ENCODE measurements around the gene ILK.

ILK gene

DNA sequence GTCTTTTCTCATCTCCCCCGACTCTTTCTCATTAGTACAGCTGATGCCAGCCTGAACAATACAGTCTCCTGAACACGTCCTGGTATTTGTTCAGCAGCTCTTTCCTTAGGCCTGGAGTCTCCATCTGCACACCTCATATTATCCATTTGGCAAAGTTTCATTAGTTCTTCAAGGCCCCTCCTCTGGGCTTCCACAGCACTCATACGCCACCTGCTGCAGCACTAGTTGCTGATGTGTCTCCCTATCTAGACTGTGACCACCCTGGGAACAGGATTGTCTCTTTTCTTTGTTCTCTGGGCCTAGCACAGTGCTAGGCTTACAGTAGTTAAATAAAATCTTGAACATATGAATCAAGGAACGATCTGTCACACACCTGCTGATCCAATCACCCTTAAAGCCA, 34.9 kb downstream of the ILK start:
- no peak for FAIRE-seq

DNA sequence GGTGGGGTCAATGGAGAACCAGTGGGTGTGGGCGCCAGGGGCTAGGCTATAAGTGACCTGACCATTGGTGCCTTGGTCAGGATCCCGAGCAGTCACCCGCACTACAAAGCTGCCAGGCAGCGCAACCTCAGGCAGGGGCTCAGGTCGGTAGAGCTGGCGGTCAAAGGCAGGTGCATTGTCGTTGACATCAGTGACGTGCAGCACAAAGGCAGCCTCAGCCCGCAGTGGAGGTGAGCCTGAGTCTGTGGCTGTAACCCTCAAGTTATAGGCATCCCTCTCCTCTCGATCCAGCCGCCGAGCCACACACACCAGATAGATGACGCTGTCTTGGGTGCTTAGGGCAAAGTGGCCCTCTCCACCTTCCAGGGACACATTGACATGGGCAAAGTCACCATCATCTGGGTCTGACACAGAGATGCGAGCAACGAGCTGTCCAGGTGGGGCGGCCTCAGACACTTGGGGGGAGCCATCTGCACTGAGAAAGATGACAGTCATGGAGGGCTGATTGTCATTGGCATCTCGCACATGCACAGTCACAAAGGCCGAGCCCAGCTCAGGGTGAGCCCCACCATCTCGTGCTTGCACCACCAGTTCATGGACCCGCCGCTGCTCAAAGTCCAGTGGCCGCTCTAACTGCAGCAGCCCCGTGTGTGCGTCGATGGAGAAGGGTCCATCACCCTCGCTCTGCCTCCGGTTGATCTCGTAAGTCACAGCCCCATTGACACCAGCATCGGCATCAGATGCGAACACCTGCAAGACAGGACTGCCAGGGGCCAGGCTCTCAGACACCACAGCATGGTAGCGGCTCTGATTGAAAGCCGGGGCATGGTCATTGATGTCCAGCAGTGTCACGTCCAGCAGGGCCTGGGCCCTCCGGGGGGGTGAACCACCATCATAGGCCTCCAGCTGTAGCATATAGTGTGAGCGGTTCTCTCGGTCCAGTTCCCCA, 36.7 kb downstream of the ILK start:
- FAIRE-seq: no peak

DNA sequence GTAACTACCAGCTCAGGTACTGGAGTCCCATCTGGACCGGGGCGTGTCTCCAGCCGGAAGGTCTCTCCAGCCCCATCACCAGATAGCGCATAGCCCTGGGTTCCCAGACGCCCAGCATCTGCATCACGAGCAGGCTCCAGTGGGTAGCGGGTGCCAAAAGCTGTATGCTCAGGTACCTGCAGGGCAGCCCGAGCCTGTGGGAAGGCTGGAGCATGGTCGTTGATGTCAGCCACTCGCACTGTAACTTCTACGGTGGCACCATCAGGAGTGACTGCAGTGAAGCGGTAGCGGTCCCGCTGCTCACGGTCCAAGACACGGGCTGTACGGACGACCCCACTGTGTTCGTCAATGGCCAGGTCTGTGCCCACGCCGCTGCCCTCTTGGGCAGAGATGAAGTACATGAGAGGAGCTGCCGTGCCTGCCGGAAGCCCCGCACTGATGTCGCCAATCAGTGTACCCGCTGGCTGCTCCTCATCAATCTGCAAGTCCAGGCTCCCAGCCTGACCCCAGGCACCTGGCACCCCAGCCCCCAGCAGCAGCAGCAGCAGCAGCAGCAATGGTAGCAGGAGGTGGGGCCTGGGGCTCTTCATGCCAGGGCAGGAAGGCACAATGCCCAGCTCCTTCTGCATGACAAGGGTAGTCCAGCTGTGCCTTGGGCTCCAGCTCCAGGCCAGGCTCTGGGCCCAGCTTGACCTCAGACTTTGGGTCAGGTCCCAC, 37.6 kb downstream of the ILK start:
- FAIRE-seq: no peak

DNA sequence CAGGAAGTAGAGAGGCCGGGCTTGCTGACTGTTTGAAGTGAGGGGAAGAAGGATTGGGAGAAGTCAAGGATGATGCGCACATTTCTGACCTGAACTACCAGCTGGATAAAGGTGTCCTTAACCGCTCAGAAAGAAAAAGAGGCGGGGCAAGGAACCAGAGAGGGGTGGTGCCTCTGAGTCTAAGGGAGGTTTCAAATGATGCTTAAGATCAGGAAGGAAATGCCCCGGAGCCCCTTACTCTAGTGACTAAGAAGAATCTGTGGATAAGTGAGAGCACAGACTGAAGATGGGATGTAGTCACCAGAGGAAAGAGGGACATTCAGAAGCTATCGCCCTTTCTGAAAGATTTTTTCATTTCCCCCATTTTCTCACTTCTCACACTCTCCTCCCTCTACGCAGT, 39.4 kb downstream of the ILK start:
- FAIRE-seq: no peak

DNA sequence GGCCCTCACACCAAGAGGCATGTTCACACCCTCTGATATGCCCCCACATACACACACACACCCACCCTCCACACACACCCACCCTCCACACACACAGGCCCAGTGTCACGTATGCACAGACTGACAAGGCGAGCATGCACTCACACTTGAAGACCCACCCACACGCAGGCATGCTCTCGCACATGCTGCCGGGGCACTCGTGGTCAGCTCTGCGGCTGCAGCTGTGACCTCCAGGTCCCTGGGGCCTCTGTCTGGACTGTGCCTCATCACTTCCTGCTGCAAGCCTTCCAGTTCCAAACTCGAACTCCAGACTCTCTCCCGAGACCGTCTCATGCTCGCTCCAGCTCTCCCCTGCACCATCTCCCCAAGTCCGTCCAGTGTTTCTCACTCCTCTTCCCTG, 42.5 kb downstream of the ILK start:
- FAIRE-seq: no peak

DNA sequence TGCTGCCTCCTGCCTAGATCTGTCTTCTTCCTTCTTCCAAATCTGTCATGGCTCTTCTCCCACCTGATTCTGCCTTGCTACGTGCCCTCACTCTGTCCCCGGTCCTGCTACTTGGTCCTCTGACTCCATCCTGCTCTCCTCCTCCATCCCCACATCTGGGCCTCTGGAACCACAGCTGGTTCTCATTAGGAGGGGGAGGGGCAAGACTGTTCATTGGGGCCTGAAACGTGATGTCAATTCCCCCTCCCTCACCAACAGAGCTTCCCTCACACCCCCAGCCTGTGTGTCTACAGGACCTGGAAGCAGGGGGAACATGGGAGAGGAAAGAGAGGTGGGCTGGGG, 43.0 kb downstream of the ILK start:
- no peak for FAIRE-seq

DNA sequence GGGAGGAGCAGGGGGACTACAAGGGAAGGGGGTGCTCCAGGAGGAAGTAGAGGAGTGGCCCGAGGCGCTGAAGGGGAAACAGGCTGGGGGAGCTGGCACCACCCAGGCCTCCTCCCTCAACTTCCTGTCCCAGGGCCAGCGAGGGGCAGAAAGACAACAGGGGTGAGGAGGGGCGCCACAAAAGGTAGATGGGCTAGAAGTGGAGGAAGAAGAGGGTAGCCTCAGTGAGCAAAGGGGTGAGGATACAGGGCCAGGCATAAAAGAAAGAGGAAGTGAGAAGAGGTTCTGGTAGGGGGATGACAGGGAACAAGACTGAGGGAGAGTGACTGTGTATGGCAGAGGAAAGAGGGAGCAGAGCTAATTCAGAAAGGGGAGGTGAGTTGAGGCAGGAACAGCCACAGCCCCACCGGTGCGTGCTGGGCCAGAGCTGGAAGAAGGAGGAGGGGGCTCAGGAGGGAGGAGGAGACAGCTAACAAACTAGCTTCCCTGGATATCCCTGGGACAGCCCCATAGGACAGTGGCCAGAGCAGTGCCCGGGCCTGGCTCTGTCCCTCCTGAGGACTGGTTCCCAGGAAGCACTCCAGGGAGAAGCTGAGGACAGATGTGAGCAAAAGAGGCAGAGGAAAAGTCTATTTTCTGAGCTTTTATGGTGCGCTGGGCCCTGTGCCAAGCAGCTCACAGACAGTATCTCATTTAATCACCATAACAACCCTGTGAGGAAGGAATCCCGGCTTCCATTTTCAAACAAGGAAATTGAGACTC, 43.5 kb downstream of the ILK start:
- FAIRE-seq: peak; percentile 4

DNA sequence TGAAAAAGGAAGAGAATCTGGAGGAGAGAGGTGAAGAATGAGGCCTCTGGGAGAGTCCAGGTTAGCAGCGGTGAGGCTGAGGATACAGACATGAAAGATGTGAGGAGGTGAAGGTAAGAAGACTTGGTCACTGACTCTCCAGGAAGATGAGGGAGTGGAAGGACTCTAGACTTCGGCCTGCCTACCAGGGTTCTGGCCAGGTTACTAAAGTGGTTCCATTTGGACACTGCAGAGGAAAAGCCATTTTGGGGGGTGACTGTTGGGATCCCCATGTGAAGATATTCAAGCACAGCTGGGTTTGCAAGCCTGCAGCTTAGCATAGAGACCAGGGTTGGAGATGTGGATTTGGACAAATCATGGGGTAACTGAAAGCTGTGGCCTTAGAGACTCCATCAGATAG, 44.3 kb downstream of the ILK start:
- FAIRE-seq: no peak

DNA sequence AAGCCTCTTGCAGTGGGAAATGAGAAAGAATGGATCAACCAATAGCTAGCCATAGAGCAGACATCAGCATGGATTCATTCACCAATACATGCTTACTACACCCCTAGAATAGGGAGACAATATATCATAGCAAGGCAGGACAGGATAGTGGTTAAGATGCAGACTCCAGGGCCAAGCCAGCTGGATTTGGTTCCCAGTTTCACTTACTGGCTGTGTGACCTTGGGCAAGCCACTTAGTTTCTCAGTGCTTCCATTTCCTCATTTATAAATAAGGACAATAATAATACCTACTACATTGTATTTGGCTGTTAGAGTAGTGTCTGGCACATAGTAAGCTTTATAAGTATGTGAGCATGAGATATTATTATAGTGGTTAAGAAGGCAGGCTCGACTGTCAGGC, 44.9 kb downstream of the ILK start:
- no peak for FAIRE-seq

DNA sequence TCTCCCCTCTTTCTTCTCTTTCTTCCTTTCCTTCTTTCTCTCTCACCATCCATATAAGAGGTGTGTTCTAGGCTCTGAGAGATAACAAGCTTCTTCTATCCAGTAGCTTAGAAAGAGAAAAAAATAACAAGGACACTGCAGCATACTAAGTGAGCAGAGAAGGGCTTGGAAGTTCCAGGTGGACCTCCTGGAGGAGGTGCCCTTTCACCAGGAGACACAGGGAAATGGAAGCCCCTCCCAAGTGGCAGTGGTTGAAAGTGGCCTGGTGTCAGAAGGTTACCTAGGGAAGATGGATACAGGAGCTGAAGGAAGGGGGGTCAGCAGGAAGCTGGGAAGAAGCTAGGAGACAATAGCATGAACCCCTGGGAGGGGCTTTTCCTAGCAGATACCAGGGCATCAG, 46.5 kb downstream of the ILK start:
- no peak for FAIRE-seq

DNA sequence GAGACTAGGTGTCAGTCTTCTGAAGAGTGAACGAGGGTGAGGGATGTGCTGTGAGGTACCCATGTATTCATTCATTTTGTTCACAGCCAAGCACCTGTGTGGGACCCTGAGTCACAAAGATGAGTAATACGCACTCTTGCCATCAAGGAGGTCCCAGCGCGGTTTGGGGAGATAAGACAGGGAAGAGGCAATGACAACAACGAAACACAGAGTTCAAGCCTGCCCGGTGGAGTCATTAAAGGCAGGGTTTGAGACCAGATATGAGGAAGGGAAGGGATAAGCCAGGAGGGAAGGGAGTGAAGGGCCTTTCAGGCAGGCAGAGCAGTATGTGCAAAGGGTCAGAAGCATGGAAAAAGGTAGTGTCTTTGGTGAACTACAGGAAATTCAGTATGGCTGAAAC, 47.4 kb downstream of the ILK start:
- no peak for FAIRE-seq

DNA sequence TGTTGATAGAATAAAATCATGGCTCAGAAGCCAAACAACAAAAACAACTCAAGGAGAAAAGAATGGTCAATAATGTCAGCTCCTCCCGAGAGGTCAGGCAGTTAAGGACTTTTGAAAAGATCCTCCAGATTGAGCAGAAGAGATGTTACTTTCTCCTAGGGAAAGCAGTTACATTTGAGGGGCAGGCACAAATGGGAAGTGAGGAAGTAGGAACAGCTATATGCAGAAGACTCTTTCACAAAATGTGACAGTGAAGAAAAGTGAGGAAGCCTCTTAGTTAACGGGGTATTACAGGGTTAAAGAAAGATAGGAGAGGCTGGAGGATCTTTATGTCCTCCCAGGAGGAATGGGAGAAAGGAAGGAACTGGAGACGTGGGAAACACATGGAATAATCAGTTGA, 48.6 kb downstream of the ILK start:
- FAIRE-seq: no peak

DNA sequence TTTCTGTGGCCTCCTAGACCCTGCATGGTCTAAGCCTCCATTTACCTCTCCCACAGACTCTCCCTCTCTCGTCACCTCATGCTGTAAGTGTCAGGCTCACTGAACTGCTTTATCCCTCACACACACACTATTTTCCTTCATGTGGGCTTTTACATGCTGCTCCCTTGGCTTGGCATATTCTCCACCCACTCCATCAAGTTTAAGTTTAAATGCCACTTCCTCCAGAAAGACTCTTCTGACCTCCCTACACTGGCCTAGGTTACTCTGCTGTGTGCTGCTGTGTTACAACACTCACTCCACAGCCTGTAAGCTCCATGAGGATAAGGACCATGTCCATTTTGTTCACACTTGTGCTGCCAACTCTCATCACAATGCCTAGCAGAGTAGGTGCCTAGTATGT, 49.5 kb downstream of the ILK start:
- no peak for FAIRE-seq

DNA sequence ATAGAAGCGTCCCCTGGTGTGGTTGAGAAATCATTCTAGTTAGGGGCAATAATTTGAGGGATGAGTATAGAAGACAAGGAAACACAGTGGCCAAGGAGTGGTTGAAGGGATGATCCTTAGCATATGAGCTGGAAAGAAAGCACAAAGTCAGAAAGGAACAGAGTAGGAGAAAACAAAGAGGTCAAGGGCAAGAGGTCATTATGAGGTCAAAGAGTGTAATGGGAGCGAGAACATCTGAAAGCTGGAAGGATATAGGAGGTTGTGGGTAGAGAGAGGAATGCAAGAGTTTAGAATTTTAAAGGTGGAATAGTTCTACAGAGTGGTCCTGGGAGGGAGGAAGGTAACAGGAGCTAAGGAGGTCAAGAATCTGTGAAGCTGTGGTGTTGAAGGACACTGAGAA, 50.1 kb downstream of the ILK start:
- no peak for FAIRE-seq

DNA sequence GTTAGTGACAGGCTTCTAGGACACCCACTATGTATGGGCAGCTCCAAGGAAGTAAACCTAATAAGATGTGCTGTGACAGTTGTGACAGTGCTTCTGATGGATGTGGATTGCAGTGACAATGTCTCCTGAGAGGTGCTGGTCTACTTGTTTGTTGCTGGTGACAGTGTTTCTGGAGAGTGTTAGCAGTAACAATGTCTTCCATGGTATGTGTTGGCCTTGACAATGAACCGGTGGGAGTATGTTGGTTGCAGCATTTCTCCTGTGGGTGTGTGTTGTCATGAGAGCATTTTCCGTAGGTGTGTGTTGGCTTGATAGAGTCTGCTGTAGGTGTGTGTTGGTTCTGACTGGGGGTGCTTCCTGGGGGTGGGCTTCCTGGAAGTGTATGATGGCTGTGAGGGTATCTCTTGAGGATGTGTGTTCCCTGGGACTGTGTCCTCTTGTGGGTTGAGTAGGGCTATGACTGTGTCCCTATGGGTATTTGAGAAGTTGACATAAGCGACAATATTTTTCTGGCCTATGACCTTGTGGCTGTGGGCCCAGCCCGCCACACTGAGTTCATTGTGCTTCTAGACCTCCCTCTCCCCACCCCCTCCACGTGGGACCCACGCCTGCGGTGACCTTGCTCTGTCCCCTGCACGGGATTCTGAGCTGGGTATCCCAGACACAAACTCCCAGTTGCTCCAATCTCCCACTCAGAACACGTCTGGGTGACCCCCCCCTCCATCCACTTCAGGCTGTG, 50.9 kb downstream of the ILK start:
- no peak for FAIRE-seq

DNA sequence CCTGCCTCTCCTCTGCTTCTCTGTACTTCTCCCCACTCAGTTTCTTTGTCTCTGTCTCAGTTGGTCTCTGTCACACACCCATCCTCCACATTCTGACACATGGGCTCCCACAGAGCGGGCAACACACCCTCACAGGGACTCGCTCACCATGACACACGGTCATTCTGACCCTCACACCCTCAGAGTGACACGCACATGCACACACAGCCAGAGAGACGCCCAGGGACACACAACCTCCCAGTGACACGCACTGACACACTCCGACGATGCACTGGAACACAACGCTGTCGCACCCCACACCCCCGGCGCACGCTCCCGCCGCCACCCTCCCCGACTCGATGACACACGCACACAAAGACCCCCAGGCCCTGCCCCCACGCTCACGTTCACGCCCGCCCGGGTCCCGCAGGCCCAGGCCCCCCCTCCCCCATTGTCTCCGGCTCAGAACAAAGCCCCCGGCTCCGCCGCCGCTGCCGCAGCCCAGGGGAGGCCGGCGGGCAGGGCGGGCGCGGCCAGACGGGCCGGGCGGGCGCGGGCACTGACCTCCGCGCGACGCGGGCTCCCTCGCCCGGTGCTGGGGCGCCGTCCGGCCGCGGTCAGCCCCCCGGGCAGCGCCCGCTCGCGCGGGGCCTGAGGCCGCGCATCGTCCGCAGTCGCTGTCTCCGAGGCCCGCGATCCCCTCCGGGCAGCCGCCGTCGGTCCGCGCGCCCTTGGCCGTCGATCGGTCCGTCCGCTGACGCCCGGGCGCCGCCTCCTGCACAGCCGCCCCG, 51.6 kb downstream of the ILK start:
- no peak for FAIRE-seq

DNA sequence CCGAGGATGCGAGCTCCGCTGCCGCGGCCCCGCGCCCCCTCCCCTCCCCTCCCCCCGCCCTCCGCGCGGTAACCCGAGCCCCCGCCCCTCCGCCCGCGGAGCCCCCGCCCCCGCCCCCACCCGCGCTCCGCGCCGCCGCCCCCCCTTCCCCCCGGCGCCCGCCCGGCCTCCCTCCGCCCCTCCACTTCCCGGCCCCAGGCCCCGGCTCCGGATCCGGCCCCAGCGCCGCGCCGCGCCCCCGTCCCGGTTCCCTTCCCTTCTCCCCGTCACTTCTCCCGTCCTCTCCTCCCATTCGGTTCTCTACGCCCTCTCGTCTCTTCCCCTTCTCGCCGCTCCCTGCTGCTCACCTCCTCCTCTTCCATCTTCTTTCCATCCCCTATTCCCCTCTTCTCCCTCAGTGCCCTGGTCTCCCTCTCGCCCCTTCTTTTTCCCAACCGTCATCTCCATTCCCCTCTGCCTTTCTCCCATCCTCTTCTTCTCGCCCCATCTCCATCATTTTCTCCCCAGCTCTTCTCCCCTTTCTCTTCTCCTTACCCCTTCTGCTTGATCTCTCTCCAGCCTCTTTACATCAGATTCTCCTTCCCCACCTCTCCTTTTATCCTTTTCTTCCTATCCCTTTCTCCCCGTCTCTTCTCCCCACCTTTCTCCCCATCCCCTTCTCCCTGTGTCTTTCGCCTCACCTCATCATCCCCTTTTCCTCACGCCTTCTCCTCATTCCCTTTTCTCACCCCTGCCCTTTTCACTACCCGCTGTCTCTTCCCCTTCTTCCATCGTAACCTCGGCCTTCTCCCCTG, 52.4 kb downstream of the ILK start, which contains the start of gene DCHS1:
Gene DCHS1, minus strand, starts transcription at position 20 of the 794 bp plus-strand sequence. CDS start 14,196 bp downstream, outside the sequence.
- FAIRE-seq: no peak

DNA sequence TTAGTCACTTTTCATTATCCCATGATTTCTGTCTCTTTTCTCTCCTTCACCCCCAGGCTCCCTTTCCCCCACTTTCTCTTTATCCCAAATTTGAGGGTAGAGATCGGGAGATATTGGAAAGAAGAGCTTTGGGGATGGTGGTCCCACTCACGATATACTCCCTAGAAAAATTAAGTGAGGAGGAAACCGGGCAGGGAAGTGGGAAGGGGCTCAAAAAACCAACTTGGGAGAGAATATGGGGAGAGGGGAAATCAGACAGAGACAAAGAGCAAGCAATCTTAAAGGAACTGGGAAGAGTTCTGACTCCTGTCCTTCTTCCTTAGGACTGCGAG, 53.0 kb downstream of the ILK start:
- no peak for FAIRE-seq

DNA sequence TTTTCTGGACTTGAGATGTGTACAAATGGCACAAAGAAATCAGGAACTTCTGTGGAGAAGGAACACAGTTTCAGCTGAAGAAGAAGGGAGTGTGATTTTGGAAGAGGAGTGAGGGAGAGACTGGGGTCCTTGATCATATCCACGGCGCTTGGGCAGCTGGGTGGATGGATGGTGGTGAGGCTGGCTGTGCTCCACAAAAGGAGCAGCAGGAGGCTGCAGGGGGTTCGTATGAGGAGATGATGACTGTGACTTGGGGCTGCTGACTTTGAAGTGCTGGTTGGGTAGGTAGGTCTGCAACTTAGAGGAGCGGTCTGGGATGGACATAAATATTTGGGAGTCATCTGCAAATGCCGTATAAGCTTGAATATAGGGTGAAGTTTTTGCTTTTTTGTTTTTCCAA, 53.4 kb downstream of the ILK start:
- FAIRE-seq: no peak

DNA sequence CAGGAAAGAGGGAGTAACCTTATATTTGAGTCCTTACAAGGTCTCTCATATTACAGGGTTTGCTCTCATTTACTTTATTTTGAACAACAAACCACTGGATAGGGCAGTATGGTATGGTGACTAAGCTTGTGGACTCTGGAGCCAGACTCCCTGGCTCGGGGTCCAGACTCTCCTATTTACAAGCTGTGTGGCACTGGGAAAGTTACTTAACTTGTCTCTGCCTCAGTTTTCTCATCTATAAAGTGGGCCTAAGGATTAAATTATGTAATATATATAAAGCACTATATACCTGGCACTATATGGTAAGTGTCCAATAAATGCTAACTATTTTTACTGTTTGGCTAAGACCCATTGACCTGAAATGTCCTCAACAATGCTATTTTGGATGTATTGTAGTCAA, 53.8 kb downstream of the ILK start:
- FAIRE-seq: no peak

DNA sequence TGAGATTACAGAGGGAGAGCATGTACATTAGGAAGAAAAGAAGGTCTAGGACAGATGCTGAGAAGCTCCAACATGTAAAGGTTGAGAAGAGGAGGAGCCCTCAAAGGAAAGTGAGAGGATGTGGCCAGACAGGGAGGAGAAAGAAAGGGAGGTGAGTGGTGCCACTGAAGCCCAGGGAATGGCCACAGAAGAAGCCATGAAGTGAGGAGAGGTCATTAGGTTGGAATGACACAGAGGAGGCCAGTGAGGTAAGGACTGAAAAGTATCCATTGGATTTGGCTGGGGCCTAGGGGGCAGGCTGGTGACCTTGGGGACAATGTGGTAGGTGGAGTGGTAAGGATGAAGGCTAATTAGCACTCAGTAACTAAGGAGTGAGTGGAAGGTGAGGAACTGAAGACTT, 55.1 kb downstream of the ILK start:
- no peak for FAIRE-seq
